Measurements from ENCODE around the gene DAND5. TPM values are rescaled to one million over a fixed set of nuclear protein-coding genes. Genes with fewer than 3 reads are reported as not detected.

DAND5 gene
- total and polyA plus RNA-seq, 2 of the 13 experiments (the other 11 are each of a cell fraction or from before 2014, with no cell fraction given), result 0.04 TPM; not detected in 1

DNA sequence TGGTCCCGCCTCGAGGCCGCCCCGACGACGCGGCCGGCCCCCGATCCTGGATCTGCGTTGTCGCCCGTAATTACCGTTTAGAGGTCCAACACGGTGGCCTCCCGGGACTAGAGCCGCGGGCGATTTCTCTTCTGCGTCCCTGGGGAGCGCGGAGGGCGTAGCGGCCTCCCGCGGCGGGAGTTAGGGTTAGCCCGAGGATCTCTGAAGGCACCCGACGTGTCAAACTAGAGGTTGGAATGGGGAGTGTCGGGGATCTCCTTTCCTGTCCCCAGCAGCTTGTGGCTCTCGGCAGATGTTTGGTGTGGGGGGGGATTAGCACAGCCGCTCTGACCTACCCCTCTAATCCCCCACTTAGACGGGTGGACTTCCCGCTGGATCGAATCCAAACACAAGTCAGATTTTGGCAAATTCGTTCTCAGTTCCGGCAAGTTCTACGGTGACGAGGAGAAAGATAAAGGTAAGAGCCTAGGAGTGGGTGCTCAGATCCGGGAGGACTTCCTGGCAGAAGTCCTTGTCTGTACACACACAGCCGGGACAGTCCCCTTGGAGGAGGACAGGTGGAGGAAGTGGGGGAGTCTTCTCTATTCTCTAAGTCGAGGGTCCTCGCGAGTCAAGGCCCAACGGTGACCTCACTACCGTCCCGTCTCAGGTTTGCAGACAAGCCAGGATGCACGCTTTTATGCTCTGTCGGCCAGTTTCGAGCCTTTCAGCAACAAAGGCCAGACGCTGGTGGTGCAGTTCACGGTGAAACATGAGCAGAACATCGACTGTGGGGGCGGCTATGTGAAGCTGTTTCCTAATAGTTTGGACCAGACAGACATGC lies 30.4 kb upstream of the DAND5 start (continued):
- TF ChIP-seq ZNF777 (CRISPR knock-in tag; IDR thresholded peaks at IDR 0.05) (peak; percentile 91), SAP130 (CRISPR knock-in tag; IDR thresholded peaks at IDR 0.05; ENCODE audit: low read depth) (no peak), ZC3H13 (CRISPR knock-in tag; IDR thresholded peaks at IDR 0.05) (no peak), NR1H2 (CRISPR knock-in tag; IDR thresholded peaks at IDR 0.05; ENCODE audit: borderline replicate concordance, low read depth) (no peak), NFYC (CRISPR knock-in tag; IDR thresholded peaks at IDR 0.05) (no peak), ZBTB20 (CRISPR knock-in tag; IDR thresholded peaks at IDR 0.05; ENCODE audit: borderline replicate concordance, low read depth) (no peak), ZNF431 (CRISPR knock-in tag; IDR thresholded peaks at IDR 0.05; ENCODE audit: borderline replicate concordance, low read depth) (0 out of 2 replicates have a peak, but pooled peaks have one; percentile 54), ZNF737 (CRISPR knock-in tag; IDR thresholded peaks at IDR 0.05; ENCODE audit: borderline replicate concordance) (no peak; the same call in 1 of the 2 replicates), ZNF784 (CRISPR knock-in tag; IDR thresholded peaks at IDR 0.05; ENCODE audit: borderline replicate concordance) (0 out of 2 replicates have a peak, but pooled peaks have one; percentile 40), SALL1 (CRISPR knock-in tag; IDR thresholded peaks at IDR 0.05) (no peak), DMAP1 (CRISPR knock-in tag; IDR thresholded peaks at IDR 0.05) (no peak), TCF7L2 (IDR thresholded peaks at IDR 0.05; ENCODE audit: low read depth, low read length) (no peak)
- TF ChIP-seq, protein P1, sequence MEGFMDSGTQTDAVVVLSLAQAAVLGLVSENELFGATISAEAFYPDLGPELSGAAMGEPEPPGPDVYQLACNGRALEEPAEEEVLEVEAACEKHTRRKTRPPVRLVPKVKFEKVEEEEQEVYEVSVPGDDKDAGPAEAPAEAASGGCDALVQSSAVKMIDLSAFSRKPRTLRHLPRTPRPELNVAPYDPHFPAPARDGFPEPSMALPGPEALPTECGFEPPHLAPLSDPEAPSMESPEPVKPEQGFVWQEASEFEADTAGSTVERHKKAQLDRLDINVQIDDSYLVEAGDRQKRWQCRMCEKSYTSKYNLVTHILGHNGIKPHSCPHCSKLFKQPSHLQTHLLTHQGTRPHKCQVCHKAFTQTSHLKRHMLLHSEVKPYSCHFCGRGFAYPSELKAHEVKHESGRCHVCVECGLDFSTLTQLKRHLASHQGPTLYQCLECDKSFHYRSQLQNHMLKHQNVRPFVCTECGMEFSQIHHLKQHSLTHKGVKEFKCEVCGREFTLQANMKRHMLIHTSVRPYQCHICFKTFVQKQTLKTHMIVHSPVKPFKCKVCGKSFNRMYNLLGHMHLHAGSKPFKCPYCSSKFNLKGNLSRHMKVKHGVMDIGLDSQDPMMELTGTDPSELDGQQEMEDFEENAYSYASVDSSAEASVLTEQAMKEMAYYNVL (CRISPR knock-in tag; IDR thresholded peaks at IDR 0.05; ENCODE audit: borderline replicate concordance), result 0 out of 2 replicates have a peak, but pooled peaks have one; percentile 40
- TF ChIP-seq, protein P2, sequence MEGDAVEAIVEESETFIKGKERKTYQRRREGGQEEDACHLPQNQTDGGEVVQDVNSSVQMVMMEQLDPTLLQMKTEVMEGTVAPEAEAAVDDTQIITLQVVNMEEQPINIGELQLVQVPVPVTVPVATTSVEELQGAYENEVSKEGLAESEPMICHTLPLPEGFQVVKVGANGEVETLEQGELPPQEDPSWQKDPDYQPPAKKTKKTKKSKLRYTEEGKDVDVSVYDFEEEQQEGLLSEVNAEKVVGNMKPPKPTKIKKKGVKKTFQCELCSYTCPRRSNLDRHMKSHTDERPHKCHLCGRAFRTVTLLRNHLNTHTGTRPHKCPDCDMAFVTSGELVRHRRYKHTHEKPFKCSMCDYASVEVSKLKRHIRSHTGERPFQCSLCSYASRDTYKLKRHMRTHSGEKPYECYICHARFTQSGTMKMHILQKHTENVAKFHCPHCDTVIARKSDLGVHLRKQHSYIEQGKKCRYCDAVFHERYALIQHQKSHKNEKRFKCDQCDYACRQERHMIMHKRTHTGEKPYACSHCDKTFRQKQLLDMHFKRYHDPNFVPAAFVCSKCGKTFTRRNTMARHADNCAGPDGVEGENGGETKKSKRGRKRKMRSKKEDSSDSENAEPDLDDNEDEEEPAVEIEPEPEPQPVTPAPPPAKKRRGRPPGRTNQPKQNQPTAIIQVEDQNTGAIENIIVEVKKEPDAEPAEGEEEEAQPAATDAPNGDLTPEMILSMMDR (CRISPR knock-in tag; IDR thresholded peaks at IDR 0.05), result no peak
- TF ChIP-seq, protein P3, sequence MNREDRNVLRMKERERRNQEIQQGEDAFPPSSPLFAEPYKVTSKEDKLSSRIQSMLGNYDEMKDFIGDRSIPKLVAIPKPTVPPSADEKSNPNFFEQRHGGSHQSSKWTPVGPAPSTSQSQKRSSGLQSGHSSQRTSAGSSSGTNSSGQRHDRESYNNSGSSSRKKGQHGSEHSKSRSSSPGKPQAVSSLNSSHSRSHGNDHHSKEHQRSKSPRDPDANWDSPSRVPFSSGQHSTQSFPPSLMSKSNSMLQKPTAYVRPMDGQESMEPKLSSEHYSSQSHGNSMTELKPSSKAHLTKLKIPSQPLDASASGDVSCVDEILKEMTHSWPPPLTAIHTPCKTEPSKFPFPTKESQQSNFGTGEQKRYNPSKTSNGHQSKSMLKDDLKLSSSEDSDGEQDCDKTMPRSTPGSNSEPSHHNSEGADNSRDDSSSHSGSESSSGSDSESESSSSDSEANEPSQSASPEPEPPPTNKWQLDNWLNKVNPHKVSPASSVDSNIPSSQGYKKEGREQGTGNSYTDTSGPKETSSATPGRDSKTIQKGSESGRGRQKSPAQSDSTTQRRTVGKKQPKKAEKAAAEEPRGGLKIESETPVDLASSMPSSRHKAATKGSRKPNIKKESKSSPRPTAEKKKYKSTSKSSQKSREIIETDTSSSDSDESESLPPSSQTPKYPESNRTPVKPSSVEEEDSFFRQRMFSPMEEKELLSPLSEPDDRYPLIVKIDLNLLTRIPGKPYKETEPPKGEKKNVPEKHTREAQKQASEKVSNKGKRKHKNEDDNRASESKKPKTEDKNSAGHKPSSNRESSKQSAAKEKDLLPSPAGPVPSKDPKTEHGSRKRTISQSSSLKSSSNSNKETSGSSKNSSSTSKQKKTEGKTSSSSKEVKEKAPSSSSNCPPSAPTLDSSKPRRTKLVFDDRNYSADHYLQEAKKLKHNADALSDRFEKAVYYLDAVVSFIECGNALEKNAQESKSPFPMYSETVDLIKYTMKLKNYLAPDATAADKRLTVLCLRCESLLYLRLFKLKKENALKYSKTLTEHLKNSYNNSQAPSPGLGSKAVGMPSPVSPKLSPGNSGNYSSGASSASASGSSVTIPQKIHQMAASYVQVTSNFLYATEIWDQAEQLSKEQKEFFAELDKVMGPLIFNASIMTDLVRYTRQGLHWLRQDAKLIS (CRISPR knock-in tag; IDR thresholded peaks at IDR 0.05), result peak; percentile 9; the same call in 1 of the 2 replicates
- TF ChIP-seq, protein P4, sequence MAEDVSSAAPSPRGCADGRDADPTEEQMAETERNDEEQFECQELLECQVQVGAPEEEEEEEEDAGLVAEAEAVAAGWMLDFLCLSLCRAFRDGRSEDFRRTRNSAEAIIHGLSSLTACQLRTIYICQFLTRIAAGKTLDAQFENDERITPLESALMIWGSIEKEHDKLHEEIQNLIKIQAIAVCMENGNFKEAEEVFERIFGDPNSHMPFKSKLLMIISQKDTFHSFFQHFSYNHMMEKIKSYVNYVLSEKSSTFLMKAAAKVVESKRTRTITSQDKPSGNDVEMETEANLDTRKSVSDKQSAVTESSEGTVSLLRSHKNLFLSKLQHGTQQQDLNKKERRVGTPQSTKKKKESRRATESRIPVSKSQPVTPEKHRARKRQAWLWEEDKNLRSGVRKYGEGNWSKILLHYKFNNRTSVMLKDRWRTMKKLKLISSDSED (CRISPR knock-in tag; IDR thresholded peaks at IDR 0.05), result no peak
- TF ChIP-seq, protein P5, sequence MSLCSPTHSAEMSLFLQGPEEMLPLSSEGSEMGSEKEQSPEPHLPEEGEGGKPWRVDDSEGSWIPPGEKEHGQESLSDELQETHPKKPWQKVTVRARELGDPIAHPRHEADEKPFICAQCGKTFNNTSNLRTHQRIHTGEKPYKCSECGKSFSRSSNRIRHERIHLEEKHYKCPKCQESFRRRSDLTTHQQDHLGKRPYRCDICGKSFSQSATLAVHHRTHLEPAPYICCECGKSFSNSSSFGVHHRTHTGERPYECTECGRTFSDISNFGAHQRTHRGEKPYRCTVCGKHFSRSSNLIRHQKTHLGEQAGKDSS (CRISPR knock-in tag; IDR thresholded peaks at IDR 0.05; ENCODE audit: borderline replicate concordance, low read depth), result no peak

All from HepG2 (cell line).